GM19452 (cell line): ENCODE measurements around the gene OFD1.

Source experiments
- ATAC-seq: cut with Tn5 transposase; IDR thresholded peaks from one replicate; pipeline ENCODE4 v1.9.1; 2021; ENCODE audit not compliant: unreplicated experiment

Gene OFD1

DNA sequence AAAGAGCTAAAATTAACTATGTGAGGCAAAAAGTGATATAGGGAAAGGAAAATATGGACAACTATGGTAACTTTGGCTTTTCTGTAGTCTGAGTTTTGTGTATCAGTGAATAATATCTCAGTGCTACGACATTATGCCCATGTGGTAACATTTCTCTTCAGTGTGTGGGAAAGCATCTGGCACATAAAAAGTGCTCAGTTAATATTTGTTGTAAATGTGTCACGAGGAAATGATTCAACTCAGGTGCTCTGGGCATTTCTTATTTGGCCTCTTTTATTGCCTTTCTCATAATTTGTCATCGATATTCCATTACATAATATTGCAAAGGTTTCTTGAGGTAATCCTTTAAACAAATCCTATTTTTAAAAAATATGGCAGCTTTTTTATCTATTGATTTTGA, 17.6 kb downstream of the OFD1 start:
- ATAC-seq, result no peak

DNA sequence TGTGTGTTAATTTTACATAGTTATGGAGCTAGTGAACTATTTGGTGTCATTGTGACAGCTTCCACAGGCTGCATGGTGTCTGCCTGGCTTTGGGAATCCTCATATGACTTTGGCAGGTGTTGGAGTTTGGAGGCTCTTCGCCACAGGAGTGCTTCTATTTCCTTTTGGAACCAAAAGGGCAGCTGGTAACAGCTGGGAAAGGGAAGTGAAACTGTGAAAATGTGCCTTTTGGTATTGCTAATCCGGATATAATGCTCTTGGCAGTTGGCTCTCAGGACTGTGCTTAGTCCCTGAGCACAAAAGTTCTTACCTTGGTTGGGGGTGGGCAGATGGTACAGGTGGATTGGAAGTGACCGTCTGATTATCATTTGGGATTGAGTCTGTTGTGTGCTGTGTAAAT, 18.1 kb downstream of the OFD1 start:
- ATAC-seq, result no peak

DNA sequence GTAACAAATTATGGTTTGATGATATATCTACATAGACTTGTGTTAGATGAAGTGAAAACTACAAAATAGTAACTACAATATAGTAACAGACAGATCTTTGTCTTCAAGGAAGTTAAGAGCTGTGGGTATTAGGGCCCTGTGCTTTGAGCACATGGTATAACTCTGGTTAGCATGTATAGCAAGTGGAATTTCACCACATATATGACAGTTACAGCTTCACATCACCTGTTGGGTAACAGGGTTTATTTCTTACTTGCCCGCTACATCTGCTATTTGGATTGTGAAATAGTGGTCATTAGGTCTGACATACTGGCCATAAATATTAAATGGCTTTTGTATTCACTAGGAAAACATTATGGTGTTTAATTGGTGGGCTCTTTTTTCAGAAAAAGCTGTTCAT, 20.2 kb downstream of the OFD1 start:
- no peak for ATAC-seq

DNA sequence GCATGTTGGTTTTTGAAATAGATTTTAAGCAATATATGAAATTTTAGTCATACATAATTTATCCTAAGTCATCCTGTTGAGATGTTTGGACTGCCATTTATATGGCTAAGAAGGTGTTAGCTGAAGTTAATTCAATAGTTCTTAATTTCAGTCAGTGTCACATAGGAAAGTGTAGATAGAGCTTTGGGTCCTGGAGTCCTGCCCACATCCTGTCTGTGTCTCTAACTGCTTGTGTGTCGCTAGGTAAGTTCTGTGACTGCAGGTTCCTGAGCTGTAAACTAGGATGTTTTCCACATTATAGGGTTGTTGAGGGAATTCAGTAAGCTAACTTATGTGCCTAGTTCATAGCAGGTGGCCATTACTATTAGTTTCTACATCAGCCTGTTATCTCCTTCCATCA, 20.7 kb downstream of the OFD1 start:
- ATAC-seq, result no peak

DNA sequence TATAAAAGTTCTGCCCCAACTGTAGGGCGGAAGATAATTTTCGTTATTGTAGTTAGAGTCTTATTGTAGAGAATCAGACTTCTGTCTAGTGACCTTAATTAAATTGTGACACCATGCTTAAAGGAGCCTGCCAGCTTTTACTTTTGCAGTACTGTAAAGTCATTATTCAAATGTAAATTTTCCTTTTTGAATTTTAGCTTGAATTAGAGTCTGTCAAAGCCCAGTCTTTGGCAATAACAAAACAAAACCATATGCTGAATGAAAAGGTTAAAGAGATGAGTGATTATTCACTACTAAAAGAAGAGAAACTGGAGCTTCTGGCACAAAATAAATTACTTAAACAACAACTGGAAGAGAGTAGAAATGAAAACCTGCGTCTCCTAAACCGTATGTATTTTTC, 21.8 kb downstream of the OFD1 start:
- no peak for ATAC-seq

DNA sequence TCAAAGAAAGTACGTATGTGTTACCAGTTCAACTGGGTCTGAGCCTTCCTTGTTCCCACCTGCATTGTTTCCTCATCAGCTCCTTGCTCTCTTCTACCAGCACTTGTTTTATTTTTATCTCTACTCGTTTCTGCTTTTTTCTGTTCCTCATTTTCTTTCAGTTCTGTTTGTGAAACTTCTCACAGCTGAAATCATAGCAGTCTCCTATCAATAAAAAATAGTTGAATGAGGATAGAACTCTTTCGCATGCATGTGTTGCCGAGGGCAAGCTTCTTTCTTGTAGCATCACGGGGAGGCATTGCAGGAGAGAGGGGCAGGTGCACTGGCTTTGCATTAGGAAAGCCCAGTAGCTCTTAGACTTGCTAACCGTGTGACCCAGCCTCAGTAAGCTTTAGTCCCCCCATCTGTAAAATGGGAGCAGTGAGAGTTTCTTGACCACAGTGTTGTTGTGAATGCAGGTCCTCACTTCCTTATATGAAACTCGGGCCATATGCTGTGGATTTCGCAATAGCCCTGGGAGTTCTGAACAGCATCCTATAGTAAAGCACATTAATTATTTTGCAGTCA, 24.7 kb downstream of the OFD1 start:
- peak; percentile 69 for ATAC-seq

DNA sequence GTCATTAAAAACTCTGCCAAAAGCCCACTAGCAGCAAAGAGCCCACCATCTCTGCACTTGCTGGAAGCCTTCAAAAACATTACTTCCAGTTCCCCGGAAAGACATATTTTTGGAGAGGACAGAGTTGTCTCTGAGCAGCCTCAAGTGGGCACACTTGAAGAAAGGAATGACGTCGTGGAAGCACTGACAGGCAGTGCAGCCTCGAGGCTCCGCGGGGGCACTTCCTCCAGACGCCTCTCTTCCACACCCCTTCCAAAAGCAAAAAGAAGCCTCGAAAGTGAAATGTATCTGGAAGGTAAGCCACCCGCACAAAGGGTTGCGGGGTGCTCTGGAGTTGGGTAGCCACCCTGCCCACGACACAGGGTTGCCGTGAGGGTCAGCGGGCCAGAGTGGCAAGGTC, 25.9 kb downstream of the OFD1 start:
- ATAC-seq, result no peak

DNA sequence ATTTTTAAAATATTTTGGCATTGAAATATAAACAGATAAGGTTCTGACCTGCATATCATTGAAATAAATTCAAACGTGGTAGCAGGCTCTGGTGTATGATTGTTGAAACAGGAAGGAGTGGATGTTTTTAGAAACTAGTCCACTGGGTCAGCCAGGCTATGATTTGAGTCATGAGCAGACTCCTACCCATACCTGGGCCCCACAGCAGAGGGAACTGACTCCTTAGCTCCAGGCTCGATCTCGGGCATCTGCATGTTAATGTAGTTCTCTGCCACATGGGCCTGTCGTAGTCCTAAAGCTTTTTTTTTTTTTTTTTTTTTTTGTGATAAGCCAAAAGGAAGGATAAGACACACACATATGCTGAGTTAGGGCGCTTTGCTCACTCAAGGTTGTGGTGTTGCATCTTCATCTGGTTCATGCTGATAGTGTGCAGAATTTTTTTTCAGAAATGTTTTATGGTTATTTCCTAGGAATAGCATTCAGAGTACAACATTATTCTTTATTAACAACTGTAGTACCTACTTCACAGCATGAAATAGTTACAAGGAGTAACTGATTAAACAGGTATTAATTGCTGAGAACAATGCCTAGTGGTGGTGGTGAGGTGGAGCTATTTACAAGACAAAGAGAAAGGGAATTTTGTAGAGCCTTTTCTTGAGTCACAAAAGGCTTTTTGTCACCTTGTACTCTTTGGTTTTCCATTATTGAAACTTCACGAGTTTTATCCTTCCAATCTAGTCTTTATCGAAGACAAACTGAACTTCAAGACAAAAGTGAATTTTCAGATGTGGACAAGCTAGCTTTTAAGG, 27.3 kb downstream of the OFD1 start:
- ATAC-seq, result peak; percentile 66

DNA sequence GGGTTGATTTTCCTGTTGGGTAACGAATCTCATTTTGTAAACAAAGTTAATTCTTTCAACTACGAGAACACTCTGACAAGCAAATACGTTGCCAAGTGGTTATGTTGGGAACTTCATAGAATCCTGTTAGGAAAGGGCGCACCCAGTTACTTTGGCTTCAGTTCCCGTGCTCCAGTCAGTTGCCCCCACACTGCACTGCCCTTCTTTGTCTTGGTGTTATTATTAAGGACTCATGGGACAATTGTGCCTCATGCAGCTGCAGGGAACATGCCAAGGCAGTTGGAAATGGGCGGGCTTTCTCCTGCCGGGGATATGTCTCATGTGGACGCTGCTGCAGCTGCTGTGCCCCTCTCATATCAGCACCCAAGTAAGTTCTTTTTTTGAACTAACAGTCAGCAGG, 28.9 kb downstream of the OFD1 start:
- no peak for ATAC-seq

DNA sequence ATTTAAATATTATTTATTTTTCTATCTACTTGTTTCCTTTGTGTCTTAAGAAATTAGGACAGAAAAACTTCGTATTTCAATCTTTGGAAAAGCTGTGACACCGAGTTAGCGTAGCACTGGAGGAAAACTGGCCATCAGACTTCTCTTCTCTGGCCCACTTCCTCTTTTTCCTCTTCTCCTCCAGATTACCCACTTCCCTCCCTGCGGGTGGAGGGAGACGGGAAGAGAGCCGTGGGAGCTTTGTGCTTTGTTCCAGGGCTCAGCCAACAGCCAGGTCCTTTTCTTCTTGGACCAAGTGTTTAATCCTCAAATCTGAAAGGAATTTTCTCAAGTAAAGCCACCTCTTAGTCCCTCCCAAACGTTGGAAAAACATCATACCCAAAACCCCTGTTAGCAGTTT, 29.7 kb downstream of the OFD1 start:
- ATAC-seq, result no peak

DNA sequence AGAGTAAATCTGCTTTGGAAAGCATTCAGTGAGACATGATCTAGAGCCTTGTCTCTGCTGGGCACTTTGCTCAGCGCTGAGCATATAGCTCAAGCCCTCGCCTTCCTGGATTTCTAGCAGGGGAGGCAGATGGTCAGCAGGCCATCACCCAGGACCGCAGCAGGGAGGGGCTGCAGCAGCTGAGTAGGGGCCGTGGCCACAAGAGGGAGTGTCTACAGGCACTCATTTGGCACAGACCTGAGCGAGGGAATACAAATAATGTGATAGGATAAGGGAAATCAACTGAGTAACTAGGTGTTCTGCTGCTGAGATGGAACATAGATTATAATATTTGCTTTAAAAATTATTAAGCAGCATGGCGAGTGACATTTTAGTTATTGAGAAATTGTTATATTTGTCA, 30.2 kb downstream of the OFD1 start:
- no peak for ATAC-seq

DNA sequence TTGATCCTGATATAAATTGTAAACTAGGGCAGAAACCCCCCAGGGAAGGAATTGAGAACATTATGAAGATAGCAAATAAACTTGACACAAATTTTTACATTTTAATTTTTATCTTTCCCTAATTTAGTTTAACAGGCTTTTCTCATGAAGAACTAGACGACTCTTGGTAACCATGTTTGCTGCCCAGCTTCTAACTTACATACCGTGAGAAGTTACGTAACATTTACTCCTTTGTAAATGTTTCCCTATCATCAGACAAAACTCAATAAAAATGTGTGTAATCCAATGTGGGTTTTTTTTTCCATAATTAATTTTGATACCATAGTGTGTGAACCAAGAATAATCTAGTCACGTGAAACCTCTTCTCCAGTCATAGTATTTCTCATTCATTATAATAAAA, 34.4 kb downstream of the OFD1 start:
- ATAC-seq, result no peak

DNA sequence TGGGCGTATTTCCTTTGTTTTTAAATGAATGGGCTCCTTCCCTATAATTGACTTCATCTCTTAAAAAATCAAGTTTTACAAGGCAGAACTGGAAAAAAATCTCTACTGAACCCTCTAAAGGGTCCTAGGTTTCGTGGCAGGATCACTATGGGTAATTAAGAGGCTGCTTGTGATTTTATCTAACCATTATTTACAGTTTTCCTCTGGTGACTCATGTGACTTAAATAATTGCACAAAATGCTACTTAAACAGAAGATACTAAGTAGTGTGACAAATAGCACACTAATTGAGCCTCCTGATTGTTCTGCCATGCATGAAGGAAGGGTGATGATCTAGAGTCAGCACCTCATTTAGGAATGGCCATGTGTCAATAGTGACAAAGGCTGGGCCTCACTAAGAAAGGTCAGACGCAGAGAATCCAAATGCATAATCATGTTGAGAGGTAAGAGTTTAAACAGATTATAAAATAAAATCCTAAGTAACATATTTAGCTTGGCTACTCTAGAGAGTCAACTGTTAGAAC, 35.5 kb downstream of the OFD1 start:
- ATAC-seq, result no peak

DNA sequence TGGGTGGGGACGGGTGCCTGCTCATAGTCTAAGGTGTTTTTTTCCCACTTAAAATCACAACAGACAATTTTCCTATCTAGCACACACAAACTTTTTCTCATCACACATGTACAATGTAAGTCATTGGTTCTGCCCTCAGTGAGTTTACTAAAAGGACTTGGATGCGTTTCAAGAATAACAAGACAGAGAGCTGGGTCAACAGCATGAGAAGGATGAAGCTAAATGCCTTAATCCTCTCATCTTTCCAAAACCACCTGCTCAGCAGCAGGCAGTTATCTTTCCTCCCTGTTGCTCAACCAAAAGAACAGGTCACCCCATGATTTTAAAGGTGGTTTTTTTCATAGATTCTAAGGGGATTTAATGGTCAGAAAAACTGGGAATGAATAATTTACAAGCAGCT, 40.1 kb downstream of the OFD1 start:
- ATAC-seq, result no peak

DNA sequence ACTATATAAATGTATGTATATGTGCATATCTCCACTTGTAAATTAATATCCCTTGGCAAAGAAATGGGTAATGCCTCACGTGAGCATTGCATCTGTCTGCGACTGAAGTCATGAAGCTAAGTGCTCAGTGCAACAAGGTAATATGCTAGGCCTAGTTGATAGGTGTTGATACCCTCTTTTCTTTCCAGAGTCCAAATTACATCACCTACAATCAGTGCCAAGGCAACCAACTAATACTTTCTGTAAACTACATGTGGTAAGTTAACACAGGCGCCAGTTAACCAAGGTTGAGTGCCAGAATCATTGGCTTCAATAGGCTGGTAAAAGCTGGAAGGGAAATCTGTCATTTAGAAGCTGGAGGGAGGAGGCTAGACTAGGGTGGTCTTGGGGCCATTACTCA, 41.3 kb downstream of the OFD1 start:
- no peak for ATAC-seq

DNA sequence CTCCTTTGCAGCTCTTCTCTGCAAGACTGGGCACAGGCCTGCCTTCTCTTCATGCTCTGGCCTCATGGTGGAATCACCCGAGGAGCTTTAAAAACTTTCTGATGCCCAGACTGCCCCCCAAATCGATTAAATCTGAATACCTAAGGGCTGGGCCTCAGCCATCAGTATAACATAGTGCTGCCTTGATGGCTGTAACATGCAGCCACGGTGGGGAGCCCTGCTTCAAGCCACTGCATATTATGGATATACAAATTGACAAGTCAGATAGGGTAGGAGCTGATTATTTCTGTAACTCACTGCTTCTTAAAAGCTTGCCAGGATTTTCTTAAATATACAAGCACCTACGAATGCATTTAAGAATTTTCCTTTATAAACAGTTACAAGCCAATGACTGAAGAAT, 41.8 kb downstream of the OFD1 start:
- ATAC-seq, result no peak

DNA sequence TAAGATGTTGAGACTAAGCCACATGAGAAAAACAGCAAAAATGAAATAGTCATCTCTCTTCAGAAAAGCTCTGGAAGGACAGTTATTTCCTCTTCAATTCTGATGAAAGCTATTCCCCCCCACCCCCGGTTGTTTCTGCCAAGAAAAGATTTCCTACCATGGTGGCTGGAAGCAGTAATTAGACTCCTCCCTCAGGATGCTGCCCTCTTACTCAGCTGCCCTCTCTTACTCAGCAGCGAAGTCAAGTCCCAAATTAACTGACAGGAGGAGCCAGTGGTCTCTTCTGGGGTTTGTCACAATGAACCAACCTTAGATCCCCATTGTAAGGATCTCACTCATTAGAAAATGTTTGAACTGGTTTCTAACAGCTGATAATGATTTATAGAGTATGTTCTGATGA, 44.4 kb downstream of the OFD1 start:
- ATAC-seq, result no peak

DNA sequence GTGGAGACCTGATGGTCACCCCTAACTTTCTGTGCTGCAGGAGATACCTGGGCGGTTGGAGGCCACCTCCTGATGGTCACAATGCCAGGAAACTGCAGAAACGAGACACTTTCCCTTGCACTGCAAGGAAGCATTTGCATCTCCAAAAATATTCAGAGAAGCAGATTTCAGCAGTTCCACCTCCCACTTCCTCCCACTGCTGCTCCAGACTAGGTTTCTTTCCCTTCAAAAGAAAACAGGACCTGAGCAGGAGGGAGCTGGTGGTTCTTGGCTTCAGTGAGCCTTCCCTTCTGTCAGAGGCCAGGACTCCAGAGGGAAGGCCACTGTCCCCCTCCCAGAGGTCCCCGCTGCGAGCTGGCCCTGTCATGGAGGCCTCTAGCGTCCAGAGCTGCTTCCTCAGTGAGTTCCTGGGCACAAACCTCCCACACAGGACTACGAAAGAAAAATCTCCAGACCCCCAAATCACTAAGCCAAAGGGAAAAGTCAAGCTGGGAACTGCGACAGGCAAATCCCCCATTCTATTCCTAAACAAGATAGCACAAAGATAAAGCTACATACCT, 46.4 kb downstream of the OFD1 start:
- no peak for ATAC-seq

DNA sequence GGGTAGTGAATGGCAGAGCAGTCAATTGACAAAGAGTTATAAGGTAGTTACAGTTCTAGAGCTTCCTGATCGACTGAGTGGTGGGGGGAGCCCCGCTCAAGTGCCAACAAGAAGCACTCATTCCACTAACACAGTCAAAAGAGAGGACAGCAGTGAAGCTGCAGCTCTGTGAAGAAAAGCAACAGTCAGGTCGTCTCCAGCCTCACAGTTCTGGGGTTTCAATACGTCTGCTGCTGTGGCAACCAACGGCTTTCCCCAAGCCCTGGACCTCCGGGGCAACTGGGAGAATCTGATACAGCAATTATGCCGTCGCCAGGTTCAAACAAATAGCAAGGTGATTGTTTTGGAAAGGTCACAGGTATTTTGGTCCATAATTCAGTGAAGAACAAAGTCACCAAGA, 51.5 kb downstream of the OFD1 start:
- no peak for ATAC-seq

DNA sequence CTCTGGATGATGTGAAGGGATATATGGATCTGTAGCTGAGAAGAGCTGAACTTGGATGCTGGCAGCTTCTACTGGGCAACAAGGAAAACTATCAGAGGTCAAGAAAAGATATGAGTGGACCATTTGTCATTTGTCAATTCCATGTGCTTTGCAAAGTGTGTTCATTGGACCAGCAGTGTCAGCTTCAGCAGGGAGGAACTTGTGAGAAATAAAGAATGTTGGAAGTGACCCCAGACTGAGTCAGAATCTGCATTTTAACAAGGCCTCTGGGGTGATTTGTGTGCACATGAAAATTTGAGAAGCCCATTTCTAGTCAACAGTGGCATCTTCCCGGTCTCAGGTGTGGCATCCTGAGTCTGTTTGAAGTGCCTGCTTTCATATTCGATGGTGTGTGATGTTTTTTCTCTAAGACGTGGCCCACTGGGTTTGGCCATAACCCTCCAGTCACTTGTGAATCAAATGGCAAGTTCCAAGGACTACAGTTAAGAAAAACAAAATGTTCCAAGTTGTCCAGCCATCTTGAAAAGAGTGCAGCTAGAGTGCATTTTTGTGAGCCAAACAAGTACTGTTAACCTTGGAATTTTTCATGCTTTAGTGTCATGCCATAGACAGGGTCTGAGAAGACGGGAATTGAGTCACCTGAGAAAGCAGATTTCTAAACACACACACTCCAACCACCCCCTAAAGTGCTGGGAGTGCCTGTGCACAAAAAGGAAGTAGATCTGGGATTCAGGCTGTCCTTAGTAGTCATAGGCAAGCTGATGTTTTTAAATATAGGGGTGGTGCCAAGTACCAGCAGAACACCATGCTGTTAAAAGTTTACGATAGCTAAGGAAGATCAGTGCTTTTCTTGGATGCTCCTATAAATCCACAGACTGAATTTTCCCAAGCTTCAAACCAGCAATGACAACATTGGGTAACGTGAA, 55.9 kb downstream of the OFD1 start:
- ATAC-seq, result no peak

DNA sequence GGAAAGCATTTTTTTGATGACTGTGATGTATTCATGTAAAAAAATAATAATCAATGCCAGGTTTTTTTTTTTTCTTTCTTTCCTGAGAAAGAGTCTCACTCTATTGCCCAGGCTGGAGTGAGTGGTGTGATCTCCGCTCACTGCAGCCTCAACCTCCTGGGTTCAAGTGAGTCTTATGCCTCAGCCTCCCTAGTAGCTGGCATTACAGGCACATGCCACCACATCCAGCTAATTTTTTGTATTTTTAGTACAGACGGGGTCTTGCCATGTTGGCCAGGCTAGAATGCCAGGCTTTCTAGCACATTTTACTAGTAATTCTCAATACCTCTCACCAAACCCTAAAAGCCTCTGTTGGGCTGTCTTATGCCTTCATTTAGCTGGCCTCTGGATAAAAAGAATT, 56.6 kb downstream of the OFD1 start:
- no peak for ATAC-seq
